ENCODE results near the gene C12orf56. TPM values are rescaled to one million over a fixed set of nuclear protein-coding genes. Genes with fewer than 3 reads are reported as not detected.
A peak's percentile ranks its signal among the peaks of the same experiment; 100 is the strongest.
"Not testable (repeated sequence)": the region's sequence is repeated elsewhere in the genome, so short reads cannot be mapped to it uniquely, and the experiment has no call there.

The C12orf56 gene
- total RNA-seq, 1 experiment from 2014 or later = 0.29 TPM

DNA sequence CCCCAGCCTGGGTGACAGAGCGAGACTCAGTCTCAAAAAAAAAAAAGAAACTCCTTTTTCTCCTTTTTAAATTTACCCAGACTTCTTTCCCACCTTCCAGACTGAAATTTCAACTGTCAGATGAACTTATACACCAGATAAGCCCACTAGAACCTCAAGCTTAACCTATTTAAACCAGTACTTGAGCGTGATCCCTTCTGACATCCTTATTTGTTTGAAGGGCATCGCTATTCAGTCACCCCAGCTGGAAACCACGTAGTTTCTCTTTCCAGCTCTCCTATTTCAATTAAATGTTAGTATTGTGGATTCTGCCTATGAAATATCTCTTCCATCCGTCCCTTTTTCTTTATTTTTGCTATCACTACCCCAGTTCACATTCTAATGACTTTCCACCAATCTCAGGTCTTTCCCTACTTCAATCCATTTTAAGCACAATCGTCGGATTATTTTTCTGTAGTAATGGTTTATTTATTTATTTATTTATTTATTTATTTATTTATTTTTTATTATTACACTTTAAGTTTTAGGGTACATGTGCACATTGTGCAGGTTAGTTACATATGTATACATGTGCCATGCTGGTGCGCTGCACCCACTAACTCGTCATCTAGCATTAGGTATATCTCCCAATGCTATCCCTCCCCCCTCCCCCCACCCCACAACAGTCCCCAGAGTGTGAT, 61.4 kb downstream of the C12orf56 start:
- in situ Hi-C loops (cut with HindIII; ENCODE audit: low pct_unique_long_range_greater_than_20kb, low sequenced_read_pairs); DNase-seq (ENCODE audit: low read depth, low spot score): not testable (repeated sequence)

DNA sequence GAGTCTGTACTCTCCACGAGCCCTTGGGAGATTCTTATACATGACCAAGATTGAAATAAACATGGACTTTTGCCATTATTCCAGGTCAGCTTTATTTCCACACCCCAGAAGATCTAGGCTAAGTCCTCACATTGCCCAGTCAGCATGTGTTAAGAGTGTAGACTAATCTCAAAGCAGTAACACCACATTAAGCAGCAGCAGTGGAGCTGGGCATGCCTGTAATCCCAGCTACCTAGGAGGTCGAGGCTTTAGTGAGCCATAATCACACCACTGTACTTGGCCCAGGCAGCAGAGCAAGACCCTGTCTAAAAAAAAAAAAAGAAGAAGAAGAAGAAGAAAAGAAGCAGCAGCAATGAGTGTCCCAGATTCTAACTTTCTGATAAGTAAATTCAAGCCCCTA, 65.5 kb downstream of the C12orf56 start:
- in situ Hi-C loops (cut with HindIII; ENCODE audit: low pct_unique_long_range_greater_than_20kb, low sequenced_read_pairs) = no loop called here
- DNase-seq (ENCODE audit: low read depth, low spot score) = no peak

DNA sequence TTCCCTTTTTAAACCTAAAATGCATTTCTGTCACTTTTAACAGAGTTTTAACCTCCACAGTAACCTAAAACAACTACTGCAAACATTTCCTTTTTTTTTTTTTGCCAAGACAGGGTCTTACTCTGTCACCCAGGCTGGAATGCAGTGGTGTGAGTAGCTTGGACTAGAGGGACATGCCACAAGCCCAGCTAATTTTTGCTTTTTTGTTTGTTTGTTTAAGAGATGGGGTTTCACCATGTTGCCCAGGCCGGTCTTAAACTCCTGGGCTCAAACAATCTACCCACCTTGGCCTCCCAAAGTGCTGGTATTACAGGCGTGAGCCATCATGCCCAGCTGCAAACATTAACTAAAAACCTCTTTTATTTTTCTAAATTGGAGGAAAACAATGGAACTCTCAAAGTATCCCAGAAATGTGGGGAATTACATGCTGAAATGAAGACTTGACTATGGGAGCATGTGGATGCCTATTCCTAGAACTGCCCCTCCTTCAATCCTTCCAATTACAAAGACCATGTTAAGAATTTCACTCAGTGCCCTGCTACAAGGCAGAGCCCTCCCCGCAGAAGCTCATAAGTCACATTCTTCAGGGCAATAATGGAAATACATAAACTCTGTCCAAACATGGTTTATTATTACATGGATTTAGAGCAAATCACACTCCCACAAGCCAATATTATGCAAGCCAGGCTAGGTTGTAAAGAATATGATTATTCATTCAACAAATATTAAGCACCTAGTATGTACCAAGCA, 66.9 kb downstream of the C12orf56 start:
- in situ Hi-C loops (cut with HindIII; ENCODE audit: low pct_unique_long_range_greater_than_20kb, low sequenced_read_pairs) = no loop called here
- no peak for DNase-seq (ENCODE audit: low read depth, low spot score)

DNA sequence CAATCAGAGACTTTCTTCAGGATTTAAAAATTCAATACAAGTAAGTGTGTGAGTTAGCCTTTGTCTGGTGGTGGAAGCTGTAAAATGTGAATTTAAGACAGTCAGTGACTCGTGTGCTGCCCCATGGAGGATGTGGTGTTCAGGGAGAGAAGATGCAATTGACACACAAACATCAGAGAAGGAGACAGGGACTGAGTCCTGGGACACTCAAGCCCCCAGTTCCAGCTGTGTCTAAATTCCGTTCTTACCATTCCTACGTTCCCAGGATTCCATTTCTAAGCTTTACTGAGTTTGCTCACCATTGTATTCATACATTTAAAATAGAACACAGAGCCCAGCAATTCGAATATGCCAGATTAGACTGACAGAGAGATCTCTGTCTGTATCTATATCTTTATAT, 67.6 kb downstream of the C12orf56 start:
- no peak for DNase-seq (ENCODE audit: low read depth, low spot score)
- in situ Hi-C loops (cut with HindIII; ENCODE audit: low pct_unique_long_range_greater_than_20kb, low sequenced_read_pairs) = no loop called here

DNA sequence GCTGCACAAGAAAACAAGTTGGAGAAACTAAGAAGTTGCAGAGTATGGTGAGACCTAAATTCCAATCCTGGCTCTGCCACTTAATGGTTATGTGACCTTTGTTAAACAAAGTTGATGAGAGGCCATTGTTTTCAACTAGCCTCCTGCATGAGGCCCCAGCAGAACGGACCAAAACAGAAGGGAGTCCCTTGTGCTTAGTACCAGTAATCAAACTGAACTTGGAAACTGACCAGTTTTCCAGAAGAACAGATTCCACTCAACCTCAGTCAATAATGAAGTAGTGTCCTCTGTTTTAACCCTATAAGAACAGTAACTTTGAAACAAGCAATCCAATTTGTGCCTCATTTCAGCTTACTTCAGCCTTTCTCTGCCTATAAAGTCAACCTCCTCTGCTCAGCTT, 69.9 kb downstream of the C12orf56 start:
- in situ Hi-C loops (cut with HindIII; ENCODE audit: low pct_unique_long_range_greater_than_20kb, low sequenced_read_pairs) = no loop called here
- peak; percentile 84 for DNase-seq (ENCODE audit: low read depth, low spot score)

DNA sequence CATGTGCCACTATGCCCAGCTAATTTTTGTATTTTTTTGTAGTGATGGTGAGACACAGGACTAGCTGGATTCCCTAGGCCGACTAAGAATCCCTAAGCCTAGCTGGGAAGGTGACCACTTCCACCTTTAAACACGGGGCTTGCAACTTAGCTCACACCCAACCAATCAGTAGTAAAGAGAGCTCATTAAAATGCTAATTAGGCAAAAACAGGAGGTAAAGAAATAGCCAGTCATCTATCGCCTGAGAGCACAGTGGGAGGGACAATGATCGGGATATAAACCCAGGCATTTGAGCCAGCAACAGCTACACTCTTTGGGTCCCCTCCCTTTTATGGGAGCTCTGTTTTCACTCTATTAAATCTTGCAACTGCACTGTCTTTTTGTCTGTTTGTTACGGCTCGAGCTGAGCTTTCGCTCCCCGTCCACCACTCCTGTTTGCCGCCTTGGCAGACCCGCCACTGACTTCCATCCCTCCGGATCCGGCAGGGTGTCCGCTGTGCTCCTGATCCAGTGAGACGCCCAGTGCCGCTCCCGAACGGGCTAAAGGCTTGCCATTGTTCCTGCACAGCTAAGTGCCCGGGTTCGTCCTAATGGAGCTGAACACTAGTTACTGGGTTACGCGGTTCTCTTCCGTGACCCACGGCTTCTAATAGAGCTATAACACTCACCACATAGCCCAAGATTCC, 70.9 kb downstream of the C12orf56 start:
- DNase-seq (ENCODE audit: low read depth, low spot score); in situ Hi-C loops (cut with HindIII; ENCODE audit: low pct_unique_long_range_greater_than_20kb, low sequenced_read_pairs): not testable (repeated sequence)

DNA sequence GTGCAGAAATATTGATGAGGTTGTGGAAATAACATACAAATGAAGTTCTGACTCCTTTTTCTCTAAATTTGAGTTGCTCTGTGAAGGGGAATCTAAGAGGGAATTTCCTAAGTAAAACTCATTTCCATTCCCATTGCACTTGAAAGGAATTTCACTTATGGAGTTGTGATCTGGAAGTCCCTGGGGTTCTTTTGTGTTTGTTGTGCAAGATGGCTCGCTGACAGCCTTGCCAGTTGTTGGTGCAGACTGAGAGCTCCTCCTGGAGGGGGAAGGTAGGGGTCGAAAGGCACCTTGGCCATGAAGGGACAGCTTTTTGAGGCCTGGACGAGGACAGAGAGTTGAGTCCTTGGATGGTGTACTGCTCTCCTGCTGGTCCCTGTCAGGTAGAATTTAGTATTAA, 72.0 kb downstream of the C12orf56 start:
- in situ Hi-C loops (cut with HindIII; ENCODE audit: low pct_unique_long_range_greater_than_20kb, low sequenced_read_pairs) = no loop called here
- DNase-seq (ENCODE audit: low read depth, low spot score) = peak; percentile 80

DNA sequence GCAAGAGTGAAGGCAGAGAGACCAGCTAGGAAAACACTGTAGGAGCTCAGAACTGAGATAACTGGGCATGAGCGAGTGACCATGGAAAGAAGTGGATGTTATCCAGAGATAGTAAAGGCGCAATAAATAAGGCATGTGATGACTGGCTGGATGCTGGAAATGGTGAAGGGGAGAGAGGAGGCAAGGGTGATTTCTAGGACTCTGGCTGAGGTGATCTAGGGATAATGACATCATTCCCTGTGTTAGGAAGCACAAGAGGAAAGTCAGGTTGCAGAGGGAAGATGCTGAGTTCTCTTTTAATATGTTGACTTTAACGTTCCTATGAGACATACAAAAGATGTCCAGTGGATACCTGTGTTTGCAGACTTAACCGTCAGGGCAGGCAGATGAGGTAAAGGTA, 78.7 kb downstream of the C12orf56 start:
- DNase-seq (ENCODE audit: low read depth, low spot score) = no peak
- in situ Hi-C loops (cut with HindIII; ENCODE audit: low pct_unique_long_range_greater_than_20kb, low sequenced_read_pairs) = no loop called here

DNA sequence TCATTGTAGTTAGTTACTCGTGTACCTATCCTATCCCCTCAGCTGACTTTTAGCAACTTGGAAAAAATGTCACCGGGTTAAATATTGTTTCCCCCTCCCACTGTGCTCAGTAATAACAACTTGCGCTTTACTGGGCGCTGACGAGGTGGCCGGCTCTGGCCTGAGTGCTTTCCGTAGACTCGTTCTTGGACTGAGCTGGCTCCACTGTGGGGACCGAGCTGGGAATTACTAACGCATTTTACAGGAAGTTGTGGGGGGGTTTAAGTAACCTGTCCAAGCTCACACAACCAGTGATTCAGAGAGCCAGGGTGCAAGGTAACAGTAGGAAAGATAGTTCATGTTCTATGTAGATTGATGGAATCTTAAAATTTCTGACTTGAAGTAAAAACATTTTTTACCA, 86.0 kb downstream of the C12orf56 start:
- in situ Hi-C loops (cut with HindIII; ENCODE audit: low pct_unique_long_range_greater_than_20kb, low sequenced_read_pairs) = no loop called here
- no peak for DNase-seq (ENCODE audit: low read depth, low spot score)

DNA sequence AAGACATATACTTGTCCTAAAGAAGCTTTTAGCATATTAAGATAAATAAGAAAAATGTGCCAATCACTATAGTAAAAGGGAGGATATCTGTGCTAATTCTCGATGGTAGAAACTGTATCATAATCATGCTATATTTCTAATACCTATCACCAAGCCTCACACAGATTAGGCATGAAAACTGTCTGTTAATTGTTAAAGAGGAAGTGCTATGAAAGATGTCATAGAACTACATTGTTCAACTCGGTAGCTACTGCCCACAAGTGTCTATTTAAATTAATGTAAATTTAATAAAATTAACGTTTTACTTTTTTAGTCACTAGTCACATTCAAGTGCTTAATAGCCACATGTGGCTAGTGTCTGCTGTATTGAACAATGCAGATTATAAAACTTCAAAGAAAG, 90.9 kb downstream of the C12orf56 start:
- in situ Hi-C loops (cut with HindIII; ENCODE audit: low pct_unique_long_range_greater_than_20kb, low sequenced_read_pairs) = no loop called here
- no peak for DNase-seq (ENCODE audit: low read depth, low spot score)

DNA sequence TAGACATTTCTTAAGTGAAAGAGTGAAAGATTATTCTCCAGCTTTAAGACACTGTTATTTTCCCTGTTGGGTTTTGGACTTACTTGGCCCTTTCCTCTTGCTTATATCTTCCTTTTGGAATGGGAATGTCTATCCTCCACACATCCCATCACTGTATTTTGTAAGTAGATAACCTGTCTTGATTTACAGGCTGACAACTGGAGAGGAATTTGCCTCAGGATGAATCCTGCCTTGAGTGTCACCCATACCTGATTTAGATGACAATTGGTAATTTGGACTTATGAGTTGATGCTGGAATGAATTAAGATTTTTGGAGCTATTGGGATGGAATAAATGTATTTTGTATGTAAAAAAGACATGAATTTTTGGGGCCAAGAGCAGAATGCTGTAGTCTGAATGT, 94.3 kb downstream of the C12orf56 start:
- in situ Hi-C loops (cut with HindIII; ENCODE audit: low pct_unique_long_range_greater_than_20kb, low sequenced_read_pairs) = no loop called here
- no peak for DNase-seq (ENCODE audit: low read depth, low spot score)

DNA sequence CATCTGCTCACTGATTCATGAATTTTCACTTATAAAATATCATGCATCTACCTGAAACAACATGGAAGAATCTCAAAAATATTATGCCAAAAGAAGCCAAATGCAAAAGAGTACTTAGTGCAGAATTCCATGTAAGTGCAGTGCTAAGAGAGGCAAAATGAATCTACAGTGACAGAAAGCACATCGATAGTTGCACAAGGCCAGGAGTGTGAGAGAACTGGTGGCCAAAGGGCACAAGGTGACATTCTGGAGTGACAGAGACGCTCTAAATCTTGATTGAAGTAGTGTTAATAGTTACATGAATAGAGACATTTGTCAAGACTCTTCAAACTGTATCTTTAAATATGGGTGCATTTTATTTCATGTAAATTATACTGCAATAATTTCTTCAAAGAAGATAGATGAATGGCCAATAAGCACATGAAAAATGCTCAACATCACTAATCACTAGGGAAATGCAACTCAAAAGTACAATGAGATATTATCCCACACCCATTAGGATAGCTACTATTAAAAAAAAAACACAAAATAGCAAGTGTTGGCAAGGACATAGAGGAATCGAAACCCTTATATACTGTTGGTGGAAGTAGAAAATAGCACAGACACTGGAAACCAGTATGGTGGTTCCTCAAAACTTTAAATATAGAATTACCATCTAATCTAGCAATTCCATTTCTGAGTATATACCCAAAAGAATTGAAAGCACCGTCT, 96.7 kb downstream of the C12orf56 start:
- in situ Hi-C loops (cut with HindIII; ENCODE audit: low pct_unique_long_range_greater_than_20kb, low sequenced_read_pairs) = no loop called here
- no peak for DNase-seq (ENCODE audit: low read depth, low spot score)

DNA sequence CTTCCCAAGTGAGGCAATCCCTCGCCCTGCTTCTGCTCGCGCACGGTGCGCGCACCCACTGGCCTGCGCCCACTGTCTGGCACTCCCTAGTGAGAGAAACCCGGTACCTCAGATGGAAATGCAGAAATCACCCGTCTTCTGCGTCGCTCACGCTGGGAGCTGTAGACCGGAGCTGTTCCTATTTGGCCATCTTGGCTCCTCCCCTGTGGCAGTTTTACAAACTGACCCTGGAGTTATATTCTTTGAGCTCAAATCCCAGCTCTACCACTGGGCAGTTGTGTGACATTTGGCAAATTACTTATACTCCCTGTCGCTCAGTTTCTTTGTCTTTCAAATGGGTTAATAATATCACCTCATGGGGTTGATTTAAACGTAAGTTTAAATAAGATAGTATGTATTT, 97.4 kb downstream of the C12orf56 start:
- in situ Hi-C loops (cut with HindIII; ENCODE audit: low pct_unique_long_range_greater_than_20kb, low sequenced_read_pairs); DNase-seq (ENCODE audit: low read depth, low spot score): not testable (repeated sequence)

DNA sequence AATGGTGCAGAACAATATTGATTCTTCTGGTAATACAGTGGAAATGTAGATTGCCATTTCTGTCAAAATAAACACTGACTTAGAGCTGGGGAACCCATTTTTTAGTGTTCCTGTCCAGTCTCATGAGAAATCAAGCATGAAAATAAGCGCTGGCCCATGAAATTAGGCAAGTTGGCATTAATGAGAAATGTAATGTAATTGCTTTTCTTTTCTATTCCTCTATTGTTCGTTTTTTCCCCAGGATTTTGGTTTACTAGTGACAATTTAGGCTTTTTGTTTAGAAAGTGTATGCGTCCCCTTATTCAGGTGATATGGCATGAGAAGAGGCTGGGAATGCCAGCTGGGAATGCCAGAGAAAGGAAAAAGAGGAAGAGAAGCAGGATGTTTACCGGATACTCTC, 104.0 kb downstream of the C12orf56 start:
- DNase-seq (ENCODE audit: low read depth, low spot score) = no peak
- in situ Hi-C loops (cut with HindIII; ENCODE audit: low pct_unique_long_range_greater_than_20kb, low sequenced_read_pairs) = no loop called here

DNA sequence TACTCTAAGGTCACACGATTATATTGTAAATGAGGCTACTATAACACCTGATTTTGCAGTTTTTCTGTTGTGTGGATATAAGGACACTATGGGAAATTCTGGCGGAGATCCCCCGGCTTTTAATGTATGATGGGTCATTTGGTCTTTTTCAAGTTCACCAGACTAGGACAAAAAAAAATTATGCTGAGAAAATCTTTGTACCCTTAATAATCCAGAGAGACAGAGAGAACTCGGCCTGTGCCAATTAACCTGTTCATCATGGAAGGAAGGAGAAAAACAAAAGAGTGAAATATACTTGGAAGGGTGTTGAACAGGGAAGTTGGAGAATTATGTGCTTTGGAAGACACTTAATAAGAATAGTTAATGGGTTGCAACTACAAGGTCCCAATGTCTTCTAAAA, 106.3 kb downstream of the C12orf56 start:
- in situ Hi-C loops (cut with HindIII; ENCODE audit: low pct_unique_long_range_greater_than_20kb, low sequenced_read_pairs) = no loop called here
- DNase-seq (ENCODE audit: low read depth, low spot score) = no peak

DNA sequence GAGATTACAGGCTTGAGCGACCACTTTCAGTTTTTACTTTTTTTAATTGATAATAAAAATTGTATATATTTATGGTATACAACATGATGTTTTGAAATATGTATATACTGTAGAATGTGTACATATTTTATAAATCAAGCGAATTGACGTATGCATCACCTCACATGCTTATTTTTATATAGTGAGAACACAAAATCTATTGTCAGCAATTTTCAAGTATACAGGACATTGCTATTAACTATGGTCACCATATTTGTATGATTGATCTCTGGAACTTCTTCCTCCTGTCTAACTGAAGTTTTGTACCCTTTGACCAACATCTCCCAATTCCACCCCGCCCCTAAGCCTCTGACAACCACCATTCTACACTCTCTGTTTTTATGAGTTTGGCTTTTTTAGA, 112.1 kb downstream of the C12orf56 start:
- in situ Hi-C loops (cut with HindIII; ENCODE audit: low pct_unique_long_range_greater_than_20kb, low sequenced_read_pairs) = no loop called here
- DNase-seq (ENCODE audit: low read depth, low spot score) = no peak

DNA sequence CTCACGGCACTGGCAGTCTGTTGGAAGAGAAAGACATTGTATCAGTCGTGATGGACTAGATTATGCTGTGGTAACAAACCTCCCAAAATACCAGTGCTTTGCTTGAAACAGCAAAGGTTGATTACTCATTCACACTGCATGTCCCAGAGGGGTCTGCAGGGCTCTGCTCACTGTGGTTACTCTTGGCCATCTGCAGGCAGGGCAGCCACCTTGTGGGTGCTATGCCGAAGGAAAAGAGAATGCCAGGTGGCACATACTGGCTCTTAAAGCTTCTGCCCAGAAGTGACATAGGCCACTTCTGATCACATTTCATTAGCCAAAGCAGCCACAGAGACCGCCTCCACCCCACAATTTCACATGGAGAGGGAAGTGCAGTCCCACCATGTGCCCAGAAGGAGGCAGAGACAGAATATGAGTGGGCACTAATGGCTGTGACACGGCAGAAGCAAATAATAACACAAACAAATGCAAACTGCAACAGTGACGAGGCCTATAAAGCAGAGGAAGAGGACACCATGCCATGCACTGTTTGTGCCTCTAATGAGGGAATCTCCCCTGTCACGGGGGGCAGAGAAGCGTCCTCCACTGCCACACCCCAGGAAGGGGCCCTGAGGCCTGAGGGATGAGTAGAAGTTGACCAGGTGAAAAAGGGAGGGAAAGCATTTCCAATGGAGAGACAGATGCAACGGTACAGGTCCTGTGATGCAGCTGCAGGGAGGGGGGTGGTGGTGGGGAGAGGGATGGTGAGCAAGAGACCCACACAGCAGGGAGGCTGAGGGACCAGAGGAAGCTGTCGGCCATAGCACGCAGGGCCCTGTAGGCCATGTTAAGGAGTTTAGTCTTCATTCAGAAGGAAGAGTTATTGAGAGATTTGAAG, 116.8 kb downstream of the C12orf56 start:
- in situ Hi-C loops (cut with HindIII; ENCODE audit: low pct_unique_long_range_greater_than_20kb, low sequenced_read_pairs) = loop anchor here (25.0 kb wide), 1 partner anchor 461 kb away; no protein-coding TSS in a partner anchor

More for the DNA sequence above, 116.8 kb downstream of the C12orf56 start:
- DNase-seq (ENCODE audit: low read depth, low spot score) = peak; percentile 77

Measured in SK-MEL-5 (cell line).